ENCODE data around the gene ARHGAP23. TPM values are rescaled to one million over a fixed set of nuclear protein-coding genes. Genes with fewer than 3 reads are reported as not detected.

ARHGAP23 gene
- total and polyA plus RNA-seq, 2 donors (not counting 3 experiments of a cell fraction or from before 2014, with no cell fraction given): 25.4 to 190 TPM

DNA sequence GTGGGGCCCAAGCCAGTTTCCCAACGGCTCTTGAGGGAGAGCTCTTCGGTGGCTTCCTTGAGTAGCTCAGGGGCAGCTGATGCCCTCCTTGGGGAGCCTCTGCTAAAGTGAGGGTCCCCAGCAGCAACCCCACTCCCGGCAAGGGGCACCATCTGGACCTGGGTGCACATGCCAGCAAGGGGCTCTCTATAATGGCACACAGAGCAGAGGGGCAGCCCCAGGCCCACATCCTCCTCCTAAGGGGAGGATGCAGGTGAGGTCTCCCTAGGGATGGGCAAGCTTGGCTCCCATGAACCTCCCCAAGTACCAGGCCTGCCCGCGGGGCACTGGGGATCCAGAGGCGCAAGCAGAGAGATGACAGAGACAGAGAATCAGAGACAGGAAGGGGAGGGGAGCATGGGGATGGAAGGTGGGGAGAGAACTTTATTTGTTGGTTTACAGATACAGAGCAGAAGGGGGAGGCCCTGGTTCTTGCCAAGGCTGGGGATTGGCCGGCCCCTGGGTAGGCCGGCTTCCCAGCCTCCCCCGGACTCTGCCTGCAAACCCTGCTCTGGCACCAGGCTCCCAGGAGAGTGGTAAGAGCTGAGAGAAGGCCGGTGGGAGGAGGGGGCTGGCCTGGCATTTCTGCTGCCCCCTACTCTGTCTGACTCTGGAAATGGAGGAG is 116.0 kb downstream of the ARHGAP23 start:
- FAIRE-seq (no peak), DNase-seq (ENCODE audit: low read depth, low spot score) (no peak)
- Histone ChIP-seq H2AFZ (ENCODE audit: low read depth, low read length) (no peak overlapping the region), H3K9me1 (replicated peaks; ENCODE audit: control insufficient read depth, extremely low read depth, insufficient read depth, low read length) (no peaks in the 10 kb centered on the region), H3K36me3 (ENCODE audit: control insufficient read depth in 2 of 2, extremely low read depth in 1 of 2, insufficient read depth in 2 of 2, low read length in 2 of 2) (no peaks in the 10 kb centered on the region), H3K4me1 (ENCODE audit: control insufficient read depth, extremely low read depth, insufficient read depth, low read length) (no peaks in the 10 kb centered on the region), H3K79me2 (ENCODE audit: control insufficient read depth, insufficient read depth, low read length) (no peaks in the 10 kb centered on the region), H3K27ac (ENCODE audit: insufficient read depth, low read depth, low read length) (no peak overlapping the region), H3K4me3 (replicated peaks in 1 of 3; ENCODE audit: insufficient read depth in 1 of 3, low read depth in 1 of 3, low read length in 3 of 3) (no peak overlapping the region), H3K9ac (replicated peaks; ENCODE audit: extremely low read depth, insufficient read depth, low read length) (no peak overlapping the region), H4K20me1 (replicated peaks; ENCODE audit: control insufficient read depth, extremely low read depth, insufficient read depth, low read length) (no peaks in the 10 kb centered on the region), H3K4me2 (ENCODE audit: insufficient read depth, low read length) (no peak overlapping the region), H3K9me3 (replicated peaks; ENCODE audit: control insufficient read depth, insufficient read depth, low read length) (no peaks in the 10 kb centered on the region), H3K27me3 (ENCODE audit: control insufficient read depth in 2 of 2, insufficient read depth in 2 of 2, low read length in 2 of 2) (no peaks in the 10 kb centered on the region)
- intact Hi-C loops (cut with micrococcal nuclease): no loop called here
- no peak for TF ChIP-seq JUN (IDR thresholded peaks at IDR 0.05; ENCODE audit: borderline replicate concordance, insufficient read depth, insufficient read length, low read depth)
- no peak for TF ChIP-seq POLR2AphosphoS5 (IDR thresholded peaks at IDR 0.05; ENCODE audit: insufficient read depth, low read depth, low read length)
- no peak for TF ChIP-seq EZH2 (IDR thresholded peaks at IDR 0.05; ENCODE audit: borderline replicate concordance, low read depth, low read length, severe bottlenecking)
- no peak for TF ChIP-seq MYC (IDR thresholded peaks at IDR 0.05; ENCODE audit: low read depth, low read length)
- TF ChIP-seq GATA2 (IDR thresholded peaks at IDR 0.05; ENCODE audit: insufficient read depth, insufficient read length, low read depth, low read length): no peak
- no peak for TF ChIP-seq FOS (IDR thresholded peaks at IDR 0.05; ENCODE audit: borderline replicate concordance, insufficient read depth, low read length)
- no peak for TF ChIP-seq MAX (IDR thresholded peaks at IDR 0.05; ENCODE audit: insufficient read depth, insufficient read length)
- no peak for TF ChIP-seq CTCF (IDR thresholded peaks at IDR 0.05; ENCODE audit: extremely low read depth in 1 of 2, insufficient read depth in 1 of 2, low read depth in 1 of 2, low read length in 2 of 2)
- no peak for TF ChIP-seq POLR2A (IDR thresholded peaks at IDR 0.05; ENCODE audit: low read depth, low read length)
- ChIA-PET CTCF (interaction anchor here (0.9 to 6.7 kb wide), 2 partner anchors 14 to 35 kb away, joined by 3 to 40 read pairs; no protein-coding TSS in a partner anchor), POLR2A (no interaction called here)
- dilution Hi-C loops (cut with MboI; ENCODE audit: extremely low pct_ligation_motif_present, low sequenced_read_pairs): no loop called here
- no TSS peak for BruUV-seq (replicated peaks)
